Thoracic aorta (tissue), 2 donors: ENCODE data around the gene USP32. TPM values are rescaled to one million over a fixed set of nuclear protein-coding genes. Genes with fewer than 3 reads are reported as not detected.
"Not testable (repeated sequence)": the region's sequence is repeated elsewhere in the genome, so short reads cannot be mapped to it uniquely, and the experiment has no call there.

Experiments used
- ATAC-seq: fragments of 150-250 bp; one replicate; pipeline ENCODE4 v1.8.0; 2017; ENCODE audit warnings: low read depth; ENCODE audit not compliant: insufficient number of reproducible peaks, low FRiP score
- DNase-seq: peaks from one replicate; pipeline ENCODE4 v3.0.0-alpha.2; 2020; ENCODE audit warnings: low spot score
- H3K27ac ChIP-seq, 2 donors: fragments of 200-600 bp; sonication (generic); 1 replicate in 1 of 2; 2 replicates in 1 of 2; pipeline ENCODE4 v1.5.1; 2016; ENCODE audit warnings: mild to moderate bottlenecking in 2 of 2, moderate library complexity in 2 of 2
- H3K27me3 ChIP-seq: fragments of 200-600 bp; sonication (generic); replicated peaks from 2 replicates; pipeline ENCODE4 v1.6.0; 2016; ENCODE audit warnings: mild to moderate bottlenecking; ENCODE audit not compliant: insufficient read depth
- H3K36me3 ChIP-seq: fragments of 200-600 bp; sonication (generic); one replicate; pipeline ENCODE4 v1.5.1; 2016
- H3K4me1 ChIP-seq, 2 donors: fragments of 200-600 bp; sonication (generic); 1 replicate in 1 of 2; 2 replicates in 1 of 2; pipeline versions ENCODE4 v1.5.1 to v1.6.0; 2016; ENCODE audit warnings: low read depth in 2 of 2, mild to moderate bottlenecking in 1 of 2; ENCODE audit not compliant: control insufficient read depth in 1 of 2
- H3K4me3 ChIP-seq: fragments of 200-600 bp; sonication (generic); 2 replicates; pipeline ENCODE4 v1.5.1; 2016; ENCODE audit warnings: mild to moderate bottlenecking
- H3K9me3 ChIP-seq: fragments of 200-600 bp; sonication (generic); 2 replicates; pipeline ENCODE4 v1.5.1; 2016
- CTCF ChIP-seq: fragments of 200-600 bp; sonication (generic); IDR thresholded peaks from one replicate; pipeline ENCODE4 v1.5.1; 2019; ENCODE audit warnings: antibody characterized with exemption
- total RNA-seq, 2 donors: library from RNA; depleted of rRNA; stranded (reverse); fragments of >200 nt; gene quantifications; one replicate each; pipeline versions ENCODE4 v1.1.0 to v1.2.3, GENCODE V29; 2016

The USP32 gene
- total RNA-seq, 2 donors from 2014 or later = 24.8 to 58.4 TPM

GRCh38 chr17:60426596-60426995 is 34.7 kb upstream of the USP32 start:
- TF ChIP-seq CTCF = no peak
- Histone ChIP-seq H3K36me3 (no peaks in the 10 kb centered on the region), H3K27me3 (no peaks in the 10 kb centered on the region), H3K4me3 (no peak overlapping the region), H3K27ac (no peak overlapping the region), H3K4me1 (peaks cover 0 to 4% of the 10 kb centered on the region in 2 donors), H3K9me3 (no peaks in the 10 kb centered on the region)
- DNase-seq = no peak
- ATAC-seq = no peak

GRCh38 chr17:60425626-60426025 is 33.7 kb upstream of the USP32 start:
- Histone ChIP-seq H3K36me3 (no peaks in the 10 kb centered on the region), H3K4me3 (no peak overlapping the region), H3K4me1 (peaks cover 0 to 5% of the 10 kb centered on the region in 2 donors), H3K27ac (no peak overlapping the region), H3K27me3 (no peaks in the 10 kb centered on the region), H3K9me3 (no peaks in the 10 kb centered on the region)
- ATAC-seq (no peak), DNase-seq (no peak)
- TF ChIP-seq CTCF = no peak

- H3K27ac ChIP-seq = no peak overlapping the region
- H3K27me3 ChIP-seq = no peaks in the 10 kb centered on the region
- DNase-seq (no peak), ATAC-seq (no peak)
- peaks cover 0 to 5% of the 10 kb centered on the region in 2 donors for H3K4me1 ChIP-seq
- no peak overlapping the region for H3K4me3 ChIP-seq
- no peaks in the 10 kb centered on the region for H3K36me3 ChIP-seq
- H3K9me3 ChIP-seq = no peaks in the 10 kb centered on the region
- no peak for TF ChIP-seq CTCF
Measured at GRCh38 chr17:60423865-60424264, 31.9 kb upstream of the USP32 start.

GRCh38 chr17:60422162-60422665 is 30.3 kb upstream of the USP32 start, which contains the start of gene CHCT1:
TSS of gene CHCT1 (plus strand) at chr17:60422489. CDS start at chr17:60422593, 104 bp downstream.
- Histone ChIP-seq H3K36me3 (no peaks in the 10 kb centered on the region), H3K4me1 (peaks cover 0 to 5% of the 10 kb centered on the region in 2 donors), H3K27me3 (no peaks in the 10 kb centered on the region), H3K27ac (no peak within 1 kb of the TSS), H3K9me3 (no peaks in the 10 kb centered on the region), H3K4me3 (peak within 1 kb of the TSS; percentile 75)
- ATAC-seq (no peak), DNase-seq (no peak)
- no peak for TF ChIP-seq CTCF

GRCh38 chr17:60421273-60422161 is 29.6 kb upstream of the USP32 start:
- no peak overlapping the region for H3K27ac ChIP-seq
- TF ChIP-seq CTCF = peak; percentile 91
- no peaks in the 10 kb centered on the region for H3K9me3 ChIP-seq
- H3K36me3 ChIP-seq = no peaks in the 10 kb centered on the region
- H3K4me1 ChIP-seq = peaks cover 0 to 5% of the 10 kb centered on the region in 2 donors
- H3K27me3 ChIP-seq = no peaks in the 10 kb centered on the region
- ATAC-seq (peak; percentile 77), DNase-seq (peak; percentile 31)
- H3K4me3 ChIP-seq = peak overlapping the region; percentile 75

- not testable (repeated sequence) for H3K9me3 ChIP-seq, DNase-seq, H3K27me3 ChIP-seq, H3K4me1 ChIP-seq, H3K4me3 ChIP-seq, H3K36me3 ChIP-seq, ATAC-seq, H3K27ac ChIP-seq
Measured at GRCh38 chr17:60419875-60420274, 27.9 kb upstream of the USP32 start.

GRCh38 chr17:60419003-60419402 is 27.1 kb upstream of the USP32 start:
- not testable (repeated sequence) for DNase-seq, H3K36me3 ChIP-seq, H3K4me3 ChIP-seq, H3K27ac ChIP-seq, ATAC-seq, H3K27me3 ChIP-seq, H3K9me3 ChIP-seq, H3K4me1 ChIP-seq
